Umbilical cord (tissue), 2 donors: ENCODE measurements around the gene FFAR1. TPM values are rescaled to one million over a fixed set of nuclear protein-coding genes. Genes with fewer than 3 reads are reported as not detected.

Experiments used
- DNase-seq: peaks from one replicate; pipeline ENCODE4 v3.0.0-alpha.2; 2015; ENCODE audit warnings: low spot score
- total RNA-seq: library from RNA; depleted of rRNA; stranded (reverse); fragments of >200 nt; gene quantifications from one replicate; pipeline ENCODE4 v1.2.3, GENCODE V29; 2014; ENCODE audit warnings: low replicate concordance; ENCODE audit not compliant: insufficient read depth

FFAR1 gene
- total RNA-seq, 1 donor from 2014 or later = 0.48 TPM

GRCh38 chr19:35314858-35315470 is 32.7 kb upstream of the FFAR1 start:
- DNase-seq = no peak

GRCh38 chr19:35315883-35316282 is 31.8 kb upstream of the FFAR1 start:
- no peak for DNase-seq

DNA sequence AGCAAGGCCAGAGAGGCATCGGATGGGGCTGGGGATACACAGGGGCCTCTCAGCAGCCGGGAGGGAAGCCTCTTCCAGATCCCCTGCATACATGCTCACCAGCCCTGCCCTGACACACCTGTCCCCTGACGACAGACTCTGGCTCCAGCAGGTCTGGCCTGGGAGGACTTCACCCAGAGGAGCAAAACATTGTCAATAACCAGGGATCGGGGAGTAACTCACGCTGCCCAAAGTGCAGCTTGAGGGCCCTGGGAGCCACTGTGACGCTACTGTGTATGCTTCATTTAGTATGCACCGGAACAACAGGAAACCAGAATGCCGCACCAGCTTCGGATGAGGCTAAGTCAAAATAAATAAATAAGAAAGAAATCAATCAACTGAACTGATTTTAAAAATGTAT is 31.1 kb upstream of the FFAR1 start:
- no peak for DNase-seq

DNA sequence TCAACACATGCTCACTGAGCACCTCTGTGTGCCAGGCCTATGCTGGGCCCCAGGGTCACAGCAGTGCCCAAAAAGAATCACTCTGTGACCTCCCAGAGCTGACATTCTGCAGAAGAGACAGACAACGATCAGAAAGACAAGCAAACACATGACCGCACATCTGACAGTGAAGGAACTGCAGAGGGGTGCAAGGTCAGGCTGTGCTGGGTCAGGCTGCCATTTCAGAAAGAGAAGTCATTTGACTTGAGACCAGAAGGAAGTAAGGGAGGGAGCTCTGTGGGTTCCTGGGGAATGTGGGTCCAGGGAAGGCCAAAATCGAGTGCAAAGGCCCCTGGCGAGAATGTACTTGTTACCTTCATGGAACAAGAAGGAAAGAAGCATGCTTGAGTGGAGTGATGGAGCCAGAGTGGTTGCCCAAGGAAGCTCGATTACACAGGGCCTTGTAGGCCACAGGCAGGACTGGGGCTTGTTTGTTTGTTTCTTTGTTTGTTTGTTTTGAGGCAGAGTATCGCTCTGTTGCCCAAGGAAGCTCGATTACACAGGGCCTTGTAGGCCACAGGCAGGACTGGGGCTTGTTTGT is 30.1 kb upstream of the FFAR1 start:
- DNase-seq = no peak

DNA sequence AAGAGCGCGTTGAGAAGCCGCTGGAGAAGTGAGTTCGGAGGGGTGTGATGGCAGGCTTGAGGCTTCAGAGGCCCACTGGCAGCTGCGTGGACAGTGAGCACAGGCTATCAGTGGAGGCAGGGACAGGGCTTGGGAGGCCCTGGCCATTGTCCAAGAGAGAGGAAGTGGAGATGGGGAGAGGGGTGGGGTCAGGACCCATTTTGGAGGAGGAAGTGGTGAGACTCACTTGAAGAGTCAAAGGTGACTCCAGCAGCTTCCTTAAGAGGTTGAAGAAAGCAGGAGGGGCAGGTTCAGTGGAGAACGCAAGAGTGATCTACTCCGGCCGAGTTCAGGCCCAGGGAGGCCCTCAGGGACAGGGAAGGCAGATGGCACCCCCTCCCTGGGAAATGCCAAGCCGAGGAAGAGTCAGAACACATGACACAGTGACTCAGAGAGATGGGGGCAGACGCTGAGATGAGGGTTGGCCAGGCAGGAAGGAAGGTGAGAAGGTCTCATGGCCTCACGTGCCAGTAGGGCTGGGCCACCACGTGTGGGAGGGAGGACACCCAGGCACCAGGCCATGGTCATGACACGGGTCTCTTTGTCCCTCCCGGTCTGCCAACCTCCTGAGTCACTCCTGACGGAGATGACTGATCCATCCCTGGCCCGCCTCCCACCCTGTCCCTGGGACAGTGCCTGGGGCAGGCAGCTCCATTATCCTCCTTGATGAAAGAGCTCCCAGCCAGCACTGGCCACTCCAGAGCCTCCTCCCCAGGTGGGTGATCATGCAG is 28.8 kb upstream of the FFAR1 start:
- DNase-seq = no peak

GRCh38 chr19:35320065-35320713 is 27.5 kb upstream of the FFAR1 start:
- no peak for DNase-seq

GRCh38 chr19:35321291-35321690 is 26.4 kb upstream of the FFAR1 start:
- no peak for DNase-seq

GRCh38 chr19:35322014-35322413 is 25.7 kb upstream of the FFAR1 start:
- DNase-seq = no peak

- DNase-seq = no peak
These were observed 20.1 kb upstream of the FFAR1 start for GRCh38 chr19:35327642-35328041.

DNA sequence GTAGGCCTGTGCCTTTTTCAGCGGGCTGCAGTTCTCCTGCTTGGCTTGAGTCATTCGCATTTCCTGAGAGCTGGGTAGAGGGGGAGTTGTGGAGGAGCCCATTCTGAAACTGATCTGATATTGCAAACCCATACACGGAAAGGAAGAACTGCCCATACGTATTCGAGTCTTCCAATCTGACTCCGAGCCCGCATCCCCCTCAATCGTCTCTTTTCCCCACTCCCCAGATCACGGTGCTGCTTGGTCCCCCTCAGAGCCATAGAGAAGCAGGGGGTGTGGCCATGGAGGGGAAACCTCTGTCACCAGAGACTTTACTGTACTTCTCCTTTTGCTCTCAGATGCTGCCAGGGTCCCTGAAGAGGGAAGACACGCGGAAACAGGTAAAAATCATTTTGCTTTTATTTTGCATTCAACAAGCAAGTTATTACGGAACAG is 18.8 kb upstream of the FFAR1 start, which contains the start of gene CD22:
Gene CD22, plus strand, starts transcription at position 337 of the 435 bp plus-strand sequence. CDS start 2,854 bp downstream, outside the sequence.
- DNase-seq = no peak

- DNase-seq = no peak
These were observed 18.4 kb upstream of the FFAR1 start for GRCh38 chr19:35329323-35329722.

GRCh38 chr19:35330475-35330874 is 17.2 kb upstream of the FFAR1 start:
- DNase-seq = no peak

- no peak for DNase-seq
These were observed 16.0 kb upstream of the FFAR1 start for GRCh38 chr19:35331551-35332214.

- DNase-seq = no peak
These were observed 14.9 kb upstream of the FFAR1 start for GRCh38 chr19:35332817-35333216.

GRCh38 chr19:35334144-35334753 is 13.5 kb upstream of the FFAR1 start:
- DNase-seq = no peak

DNA sequence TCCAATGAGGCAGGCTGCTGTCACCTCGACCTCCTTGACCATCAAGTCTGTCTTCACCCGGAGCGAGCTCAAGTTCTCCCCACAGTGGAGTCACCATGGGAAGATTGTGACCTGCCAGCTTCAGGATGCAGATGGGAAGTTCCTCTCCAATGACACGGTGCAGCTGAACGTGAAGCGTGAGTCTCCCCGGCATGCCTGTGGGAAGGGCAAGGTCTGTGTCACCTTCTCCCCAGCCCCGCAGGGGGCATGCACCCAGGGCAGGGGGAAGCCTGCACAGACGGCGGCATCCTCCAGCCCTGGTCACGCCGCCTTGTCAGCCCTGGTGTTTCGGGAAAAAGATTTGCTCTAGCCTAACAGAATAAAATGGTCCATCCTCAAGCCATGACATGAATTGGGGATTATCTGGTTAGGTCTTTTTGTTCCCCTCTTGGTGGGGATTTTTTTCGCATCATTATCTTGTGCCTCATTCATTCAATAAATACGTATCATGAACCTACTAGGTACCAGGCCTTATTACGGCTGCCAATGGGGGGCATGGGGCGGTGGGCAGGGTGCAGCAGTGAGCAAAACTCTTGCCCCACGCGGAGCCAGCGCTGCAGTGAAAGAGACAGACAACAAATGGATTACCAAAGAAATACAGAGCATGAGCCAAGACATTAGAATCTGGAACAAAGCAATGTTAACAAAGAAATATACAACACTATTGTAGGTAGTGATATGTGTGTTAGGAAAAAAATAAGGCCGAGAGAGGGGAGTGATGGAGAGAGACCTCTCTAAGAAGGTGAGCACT is 11.3 kb upstream of the FFAR1 start:
- DNase-seq = no peak

DNA sequence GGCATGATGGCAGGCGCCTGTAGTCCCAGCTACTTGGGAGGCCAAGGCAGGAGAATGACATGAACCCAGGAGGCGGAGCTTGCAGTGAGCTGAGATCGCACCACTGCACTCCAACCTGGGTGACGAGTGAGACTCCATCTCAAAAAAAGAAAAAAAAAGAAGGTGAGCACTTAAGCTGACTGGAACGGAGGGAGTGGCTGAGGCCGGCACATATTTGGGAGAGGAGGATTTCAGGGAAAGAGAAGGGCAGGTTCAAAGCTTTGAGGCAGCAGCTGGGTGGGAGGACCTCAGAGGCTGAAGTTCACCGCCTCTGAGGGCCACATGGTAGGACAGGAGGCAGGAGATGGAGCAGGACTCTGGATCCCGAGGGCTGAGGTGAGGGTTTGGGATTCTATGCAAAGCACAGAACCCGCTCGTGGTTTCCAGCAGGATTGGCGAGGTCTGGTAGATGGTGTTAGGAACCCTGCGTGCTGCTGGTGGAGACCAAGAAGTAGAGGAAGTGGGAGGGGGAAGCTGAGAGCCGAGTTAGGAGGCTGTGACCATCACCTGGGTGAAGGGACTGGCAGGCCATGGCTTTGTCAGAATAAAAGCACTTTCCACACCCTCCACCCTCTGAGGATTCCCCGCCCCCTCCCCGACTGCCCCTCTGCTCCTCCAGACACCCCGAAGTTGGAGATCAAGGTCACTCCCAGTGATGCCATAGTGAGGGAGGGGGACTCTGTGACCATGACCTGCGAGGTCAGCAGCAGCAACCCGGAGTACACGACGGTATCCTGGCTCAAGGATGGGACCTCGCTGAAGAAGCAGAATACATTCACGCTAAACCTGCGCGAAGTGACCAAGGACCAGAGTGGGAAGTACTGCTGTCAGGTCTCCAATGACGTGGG is 10.4 kb upstream of the FFAR1 start:
- DNase-seq = no peak

GRCh38 chr19:35337984-35338296 is 9.8 kb upstream of the FFAR1 start:
- no peak for DNase-seq

DNA sequence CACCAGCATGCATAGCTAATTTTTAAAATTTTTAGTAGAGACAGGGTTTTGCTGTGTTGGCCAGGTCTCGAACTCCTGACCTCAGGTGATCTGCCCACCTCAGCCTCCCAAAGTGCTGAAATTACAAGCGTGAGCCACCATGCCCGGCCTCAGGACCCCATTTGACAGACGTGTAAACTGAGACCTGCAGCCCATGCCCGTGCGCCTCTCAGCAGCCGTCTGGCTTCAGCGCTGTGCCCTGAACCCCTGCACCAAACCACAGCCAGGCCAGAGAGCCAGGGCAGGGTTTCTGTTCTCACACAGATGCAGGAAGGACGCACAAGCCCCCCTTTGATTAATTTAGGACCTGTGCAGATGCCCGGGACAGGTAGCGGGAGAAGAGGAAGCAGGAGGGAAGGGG is 7.3 kb upstream of the FFAR1 start:
- DNase-seq = no peak

DNA sequence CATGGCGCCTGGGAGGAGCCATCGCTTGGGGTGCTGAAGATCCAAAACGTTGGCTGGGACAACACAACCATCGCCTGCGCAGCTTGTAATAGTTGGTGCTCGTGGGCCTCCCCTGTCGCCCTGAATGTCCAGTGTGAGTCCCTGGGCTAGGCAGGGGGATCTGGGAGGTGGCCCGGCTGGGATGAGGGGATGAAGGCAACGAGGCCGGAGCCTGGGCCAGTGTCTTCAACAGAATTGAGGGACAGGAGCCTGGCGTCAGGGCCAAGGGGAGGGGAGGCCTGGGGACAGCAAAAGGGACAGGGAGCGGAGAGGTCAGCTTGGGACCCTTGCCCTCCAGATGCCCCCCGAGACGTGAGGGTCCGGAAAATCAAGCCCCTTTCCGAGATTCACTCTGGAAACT is 6.7 kb upstream of the FFAR1 start:
- no peak for DNase-seq
